Mucosa of descending colon (tissue), 3 donors: ENCODE results near the gene BCAT1. TPM values are rescaled to one million over a fixed set of nuclear protein-coding genes. Genes with fewer than 3 reads are reported as not detected.
"Not testable (repeated sequence)": the region's sequence is repeated elsewhere in the genome, so short reads cannot be mapped to it uniquely, and the experiment has no call there.

Experiments used
- ATAC-seq: fragments of 200-7000 bp; cut with Tn5 transposase; one replicate; pipeline ENCODE4 v1.9.1; 2020; ENCODE audit warnings: mild to moderate bottlenecking, moderate library complexity
- DNase-seq, 3 donors: peaks; one replicate each; pipeline ENCODE4 v3.0.0-alpha.2; 2020
- H3K36me3 ChIP-seq: fragments of 200-600 bp; one replicate; pipeline ENCODE4 v1.8.0; 2021; ENCODE audit warnings: low read depth, mild to moderate bottlenecking
- H3K4me1 ChIP-seq: fragments of 200-600 bp; one replicate; pipeline ENCODE4 v1.8.0; 2021; ENCODE audit warnings: low read depth, mild to moderate bottlenecking
- H3K4me3 ChIP-seq: fragments of 200-600 bp; one replicate; pipeline ENCODE4 v1.8.0; 2021; ENCODE audit warnings: mild to moderate bottlenecking
- H3K9me3 ChIP-seq: fragments of 200-600 bp; one replicate; pipeline ENCODE4 v1.8.0; 2021; ENCODE audit warnings: mild to moderate bottlenecking
- CTCF ChIP-seq: fragments of 200-600 bp; IDR thresholded peaks from one replicate; pipeline ENCODE4 v1.8.0; 2022; ENCODE audit warnings: antibody characterized with exemption, mild to moderate bottlenecking
- intact Hi-C, 2 donors: fragments of 100-400 bp; cut with DNase I in 1 of 2; cut with micrococcal nuclease in 1 of 2; formaldehyde crosslinking; loops; one replicate each; pipeline versions ENCODE4 v1.11.0 to v1.11.1; 2022; cut with DNase I, micrococcal nuclease
- total RNA-seq, 3 donors: library from RNA; stranded (reverse); fragmentation: NEBNext Ultra II Directional in 2 of 3; extraction: Animal tissue kit (Norgen Biotek cat#: 25700) in 2 of 3; gene quantifications; one replicate each; pipeline versions ENCODE4 v1.2.1 to v1.2.4, GENCODE V29; 2021 to 2023
- donor health status: DM: no; HTN: no; CAD: no; lungs with moderate emphysema.
- donor health status: DM: no; HTN: no; CAD: no.
- donor health status: DM: no; HTN: yes; CAD: no.

The BCAT1 gene
- total RNA-seq, 3 donors from 2014 or later = 5.3 to 19.7 (median 11.1) TPM

GRCh38 chr12:24970177-24970576 is 21.3 kb upstream of the BCAT1 start:
- Histone ChIP-seq H3K4me3 (no peak overlapping the region), H3K4me1 (no peaks in the 10 kb centered on the region), H3K36me3 (no peaks in the 10 kb centered on the region), H3K9me3 (no peaks in the 10 kb centered on the region)
- DNase-seq (no peak), ATAC-seq (no peak)
- no peak for TF ChIP-seq CTCF
- intact Hi-C loops = no loop called here

GRCh38 chr12:24966951-24967564 is 18.2 kb upstream of the BCAT1 start:
- ATAC-seq = no peak

GRCh38 chr12:24964342-24964741 is 15.4 kb upstream of the BCAT1 start:
- no peak overlapping the region for H3K4me3 ChIP-seq
- H3K9me3 ChIP-seq = no peaks in the 10 kb centered on the region
- no peaks in the 10 kb centered on the region for H3K4me1 ChIP-seq
- ATAC-seq (no peak), DNase-seq (no peak)
- H3K36me3 ChIP-seq = no peaks in the 10 kb centered on the region
- intact Hi-C loops = no loop called here
- TF ChIP-seq CTCF = no peak

More at GRCh38 chr12:24966951-24967564, 18.2 kb upstream of the BCAT1 start:
- no peak for TF ChIP-seq CTCF
- Histone ChIP-seq H3K36me3 (no peaks in the 10 kb centered on the region), H3K4me3 (no peak overlapping the region), H3K4me1 (no peaks in the 10 kb centered on the region), H3K9me3 (no peaks in the 10 kb centered on the region)
- DNase-seq = no peak
- intact Hi-C loops = no loop called here

GRCh38 chr12:24960222-24960855 is 11.4 kb upstream of the BCAT1 start:
- no peaks in the 10 kb centered on the region for H3K4me1 ChIP-seq
- no peaks in the 10 kb centered on the region for H3K36me3 ChIP-seq
- intact Hi-C loops = no loop called here
- no peaks in the 10 kb centered on the region for H3K9me3 ChIP-seq
- ATAC-seq (peak; percentile 40), DNase-seq (peak in 1 of 3 donors; percentile 16)
- TF ChIP-seq CTCF = no peak
- no peak overlapping the region for H3K4me3 ChIP-seq

GRCh38 chr12:24956351-24956750 is 7.5 kb upstream of the BCAT1 start:
- intact Hi-C loops, H3K9me3 ChIP-seq, ATAC-seq, DNase-seq, H3K4me1 ChIP-seq, H3K4me3 ChIP-seq, H3K36me3 ChIP-seq: not testable (repeated sequence)

GRCh38 chr12:24955853-24956252 is 7.0 kb upstream of the BCAT1 start:
- Histone ChIP-seq H3K4me3 (no peak overlapping the region), H3K4me1 (no peaks in the 10 kb centered on the region), H3K36me3 (no peaks in the 10 kb centered on the region), H3K9me3 (no peaks in the 10 kb centered on the region)
- ATAC-seq = no peak
- intact Hi-C loops = no loop called here
- no peak for DNase-seq
- no peak for TF ChIP-seq CTCF
